ENCODE results near the gene TBC1D22A. TPM values are rescaled to one million over a fixed set of nuclear protein-coding genes. Genes with fewer than 3 reads are reported as not detected.

The TBC1D22A gene
- total and polyA plus RNA-seq, 10 of the 15 experiments (the other 5 are each of a cell fraction or from before 2014, with no cell fraction given), result 0.63 to 44.7 (median 27.4) TPM

GRCh38 chr22:46731246-46732040 is 31.0 kb upstream of the TBC1D22A start (continued):
- TF ChIP-seq E4F1 (IDR thresholded peaks at IDR 0.05; ENCODE audit: borderline replicate concordance, partially characterized antibody) (no peak), NKRF (conservative IDR thresholded peaks at IDR 0.05) (no peak), POLR2AphosphoS5 (IDR thresholded peaks at IDR 0.05; ENCODE audit: low read length) (no peak)

GRCh38 chr22:46732041-46732379 is 30.4 kb upstream of the TBC1D22A start:
- Histone ChIP-seq H3K4me2 (ENCODE audit: control insufficient read depth, insufficient read depth) (no peak overlapping the region), H3K27me3 (replicated peaks in 1 of 2; ENCODE audit: control insufficient read depth in 2 of 2, insufficient read depth in 2 of 2, low read length in 1 of 2) (no peaks in the 10 kb centered on the region), H4K20me1 (ENCODE audit: control insufficient read depth, insufficient read depth) (peaks cover 3% of the 10 kb centered on the region; the same call in 1 of the 2 replicates), H3K36me3 (ENCODE audit: control insufficient read depth in 2 of 2, insufficient read depth in 2 of 2, low read length in 1 of 2) (peaks cover 0 to 12% of the 10 kb centered on the region in 2 experiments; a peak in 2 of 4 replicates), H3K4me3 (no peak overlapping the region), H3K9me3 (replicated peaks; ENCODE audit: control insufficient read depth, insufficient read depth, low read length) (no peaks in the 10 kb centered on the region), H3K79me2 (ENCODE audit: control insufficient read depth, insufficient read depth, low read length) (peaks cover 44% of the 10 kb centered on the region), H3K9ac (ENCODE audit: control insufficient read depth, insufficient read depth, low read length) (no peak overlapping the region), H3K4me1 (ENCODE audit: control insufficient read depth, insufficient read depth, low read length) (peaks cover 31% of the 10 kb centered on the region), H2AFZ (ENCODE audit: control insufficient read depth, low read depth, low read length) (no peak overlapping the region), H3K27ac (ENCODE audit: control insufficient read depth, insufficient read depth) (no peak overlapping the region)
- ChIA-PET POLR2A (no interaction called here), CTCF (no interaction called here), SMC1A (ENCODE audit: uncharacterized antibody, unreplicated experiment) (interaction anchor here (1.7 to 2.2 kb wide), 2 partner anchors 11 to 30 kb away, joined by 4 to 5 read pairs; partner anchors contain the start of gene TBC1D22A), RAD21 (ENCODE audit: unreplicated experiment) (interaction anchor here (1.0 kb wide), 1 partner anchor 17 kb away, joined by 3 read pairs; no protein-coding TSS in a partner anchor)
- DNase-seq (ENCODE audit: low read depth, low spot score) (no peak), FAIRE-seq (no peak), ATAC-seq (no peak)
- no peak for TF ChIP-seq HCFC1 (IDR thresholded peaks at IDR 0.05; ENCODE audit: low read length)
- no peak for TF ChIP-seq JUNB (IDR thresholded peaks at IDR 0.05)
- no peak for TF ChIP-seq ZSCAN29 (IDR thresholded peaks at IDR 0.05)
- TF ChIP-seq SMARCA5 (IDR thresholded peaks at IDR 0.05), result no peak
- TF ChIP-seq TBL1XR1 (IDR thresholded peaks at IDR 0.05; ENCODE audit: low read depth, low read length), result no peak
- TF ChIP-seq MEF2B (IDR thresholded peaks at IDR 0.05; ENCODE audit: partially characterized antibody, poor library complexity, severe bottlenecking), result no peak
- TF ChIP-seq SP1 (IDR thresholded peaks at IDR 0.05; ENCODE audit: low read depth, low read length), result no peak
- no peak for TF ChIP-seq ZBTB33 (IDR thresholded peaks at IDR 0.05)
- no peak for TF ChIP-seq WRNIP1 (IDR thresholded peaks at IDR 0.05; ENCODE audit: borderline replicate concordance, low read depth, low read length)
- no peak for TF ChIP-seq EZH2 (IDR thresholded peaks at IDR 0.05; ENCODE audit: borderline replicate concordance, control insufficient read depth, low read depth, low read length)
- no peak for TF ChIP-seq RB1 (IDR thresholded peaks at IDR 0.05; ENCODE audit: borderline replicate concordance)
- 97% methylated on average over 14 of the region's 14 CpGs for WGBS (ENCODE audit: insufficient coverage, insufficient replicate concordance, low lambda C conversion rate, missing lambda C conversion rate)
- intact Hi-C loops (cut with micrococcal nuclease; ENCODE audit: unreplicated experiment) (no loop called here), in situ Hi-C loops (cut with MboI) (no loop called here)
- BruUV-seq (replicated peaks), result no TSS peak

Measured in GM12878 (cell line).